ENCODE results near the gene DUSP8.

GRCh38 chr11:1563697-1564534 lies 8.2 kb downstream of the DUSP8 start:
- TF ChIP-seq EZH2 (IDR thresholded peaks at IDR 0.05) (no peak), POLR2AphosphoS5 (IDR thresholded peaks at IDR 0.05; ENCODE audit: borderline replicate concordance, low read depth, low read length) (no peak)
